Measurements from ENCODE around the gene ARID3A.
A peak's percentile ranks its signal among the peaks of the same experiment; 100 is the strongest.

DNA sequence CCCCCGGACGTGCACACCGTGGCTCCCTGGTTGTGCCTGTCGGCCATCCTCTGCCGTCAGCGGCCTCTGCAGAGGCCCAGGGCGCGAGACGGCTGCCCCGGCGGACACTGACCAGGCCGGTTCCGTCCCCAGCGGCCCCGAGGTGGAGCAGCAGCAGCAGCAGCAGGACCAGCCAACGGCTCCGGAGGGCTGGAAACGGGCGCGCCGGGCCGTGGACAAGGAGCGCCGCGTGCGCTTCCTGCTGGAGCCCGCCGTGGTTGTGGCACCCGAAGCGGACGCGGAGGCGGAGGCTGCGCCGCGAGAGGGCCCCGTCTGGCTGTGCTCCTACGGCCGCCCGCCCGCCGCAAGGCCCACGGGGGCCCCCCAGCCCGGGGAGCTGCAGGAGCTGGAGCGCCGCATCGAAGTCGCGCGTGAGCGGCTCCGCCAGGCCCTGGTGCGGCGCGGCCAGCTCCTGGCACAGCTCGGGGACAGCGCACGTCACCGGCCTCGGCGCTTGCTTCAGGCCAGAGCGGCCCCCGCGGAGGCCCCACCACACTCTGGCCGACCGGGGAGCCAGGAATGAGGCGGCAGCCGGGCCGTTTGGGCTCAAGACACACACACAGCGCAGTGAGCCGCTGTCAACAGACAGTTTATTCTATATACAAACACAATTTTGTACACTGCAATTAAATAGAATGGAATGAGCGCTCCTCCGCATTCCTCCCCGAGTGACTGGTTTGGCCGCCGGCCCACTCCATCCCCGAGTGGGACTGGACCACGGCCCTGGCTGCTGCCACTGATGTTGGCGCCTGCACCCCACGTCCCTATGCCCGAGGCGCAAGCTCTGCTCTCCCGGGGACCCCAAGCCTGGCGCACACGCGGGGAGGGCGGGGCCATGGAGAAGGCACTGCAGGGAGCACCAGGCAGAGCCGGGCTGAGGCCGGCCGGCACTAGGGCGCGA, 83.5 kb downstream of the ARID3A start:
- TF ChIP-seq, protein P1, sequence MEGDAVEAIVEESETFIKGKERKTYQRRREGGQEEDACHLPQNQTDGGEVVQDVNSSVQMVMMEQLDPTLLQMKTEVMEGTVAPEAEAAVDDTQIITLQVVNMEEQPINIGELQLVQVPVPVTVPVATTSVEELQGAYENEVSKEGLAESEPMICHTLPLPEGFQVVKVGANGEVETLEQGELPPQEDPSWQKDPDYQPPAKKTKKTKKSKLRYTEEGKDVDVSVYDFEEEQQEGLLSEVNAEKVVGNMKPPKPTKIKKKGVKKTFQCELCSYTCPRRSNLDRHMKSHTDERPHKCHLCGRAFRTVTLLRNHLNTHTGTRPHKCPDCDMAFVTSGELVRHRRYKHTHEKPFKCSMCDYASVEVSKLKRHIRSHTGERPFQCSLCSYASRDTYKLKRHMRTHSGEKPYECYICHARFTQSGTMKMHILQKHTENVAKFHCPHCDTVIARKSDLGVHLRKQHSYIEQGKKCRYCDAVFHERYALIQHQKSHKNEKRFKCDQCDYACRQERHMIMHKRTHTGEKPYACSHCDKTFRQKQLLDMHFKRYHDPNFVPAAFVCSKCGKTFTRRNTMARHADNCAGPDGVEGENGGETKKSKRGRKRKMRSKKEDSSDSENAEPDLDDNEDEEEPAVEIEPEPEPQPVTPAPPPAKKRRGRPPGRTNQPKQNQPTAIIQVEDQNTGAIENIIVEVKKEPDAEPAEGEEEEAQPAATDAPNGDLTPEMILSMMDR (IDR thresholded peaks at IDR 0.05; ENCODE audit: insufficient read depth, low read length), result no peak
- TF ChIP-seq, protein P2, sequence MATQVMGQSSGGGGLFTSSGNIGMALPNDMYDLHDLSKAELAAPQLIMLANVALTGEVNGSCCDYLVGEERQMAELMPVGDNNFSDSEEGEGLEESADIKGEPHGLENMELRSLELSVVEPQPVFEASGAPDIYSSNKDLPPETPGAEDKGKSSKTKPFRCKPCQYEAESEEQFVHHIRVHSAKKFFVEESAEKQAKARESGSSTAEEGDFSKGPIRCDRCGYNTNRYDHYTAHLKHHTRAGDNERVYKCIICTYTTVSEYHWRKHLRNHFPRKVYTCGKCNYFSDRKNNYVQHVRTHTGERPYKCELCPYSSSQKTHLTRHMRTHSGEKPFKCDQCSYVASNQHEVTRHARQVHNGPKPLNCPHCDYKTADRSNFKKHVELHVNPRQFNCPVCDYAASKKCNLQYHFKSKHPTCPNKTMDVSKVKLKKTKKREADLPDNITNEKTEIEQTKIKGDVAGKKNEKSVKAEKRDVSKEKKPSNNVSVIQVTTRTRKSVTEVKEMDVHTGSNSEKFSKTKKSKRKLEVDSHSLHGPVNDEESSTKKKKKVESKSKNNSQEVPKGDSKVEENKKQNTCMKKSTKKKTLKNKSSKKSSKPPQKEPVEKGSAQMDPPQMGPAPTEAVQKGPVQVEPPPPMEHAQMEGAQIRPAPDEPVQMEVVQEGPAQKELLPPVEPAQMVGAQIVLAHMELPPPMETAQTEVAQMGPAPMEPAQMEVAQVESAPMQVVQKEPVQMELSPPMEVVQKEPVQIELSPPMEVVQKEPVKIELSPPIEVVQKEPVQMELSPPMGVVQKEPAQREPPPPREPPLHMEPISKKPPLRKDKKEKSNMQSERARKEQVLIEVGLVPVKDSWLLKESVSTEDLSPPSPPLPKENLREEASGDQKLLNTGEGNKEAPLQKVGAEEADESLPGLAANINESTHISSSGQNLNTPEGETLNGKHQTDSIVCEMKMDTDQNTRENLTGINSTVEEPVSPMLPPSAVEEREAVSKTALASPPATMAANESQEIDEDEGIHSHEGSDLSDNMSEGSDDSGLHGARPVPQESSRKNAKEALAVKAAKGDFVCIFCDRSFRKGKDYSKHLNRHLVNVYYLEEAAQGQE (IDR thresholded peaks at IDR 0.05; ENCODE audit: insufficient replicate concordance, low read depth), result no peak
- TF ChIP-seq POLR2AphosphoS5 (IDR thresholded peaks at IDR 0.05; ENCODE audit: low read depth) (peak; percentile 54; the same call in 1 of the 2 replicates), GABPA (IDR thresholded peaks at IDR 0.05; ENCODE audit: low read depth) (no peak), SPI1 (IDR thresholded peaks at IDR 0.05; ENCODE audit: borderline replicate concordance, low read depth) (no peak)

All from HL-60 (cell line).